ENCODE data around the gene GPR142.

Gene GPR142

GRCh38 chr17:74350486-74350885 lies 16.8 kb upstream of the GPR142 start (continued):
- TF ChIP-seq CSRNP3 (CRISPR knock-in tag; IDR thresholded peaks at IDR 0.05) (no peak), GLIS3 (CRISPR knock-in tag; IDR thresholded peaks at IDR 0.05) (no peak)

GRCh38 chr17:74351552-74352210 lies 15.6 kb upstream of the GPR142 start:
- TF ChIP-seq OSR1 (CRISPR knock-in tag; IDR thresholded peaks at IDR 0.05) (no peak), ZFP3 (CRISPR knock-in tag; IDR thresholded peaks at IDR 0.05) (no peak), POU6F1 (CRISPR knock-in tag; IDR thresholded peaks at IDR 0.05; ENCODE audit: borderline replicate concordance, low read depth) (no peak), ZFP30 (CRISPR knock-in tag; IDR thresholded peaks at IDR 0.05) (no peak), TCF4 (CRISPR knock-in tag; IDR thresholded peaks at IDR 0.05; ENCODE audit: borderline replicate concordance) (no peak), ZC3H10 (CRISPR knock-in tag; IDR thresholded peaks at IDR 0.05) (no peak), ARNTL (CRISPR knock-in tag; IDR thresholded peaks at IDR 0.05; ENCODE audit: borderline replicate concordance, low read depth) (no peak), CSRNP3 (CRISPR knock-in tag; IDR thresholded peaks at IDR 0.05) (no peak), ZNF70 (CRISPR knock-in tag; IDR thresholded peaks at IDR 0.05) (no peak), ISL1 (CRISPR knock-in tag; IDR thresholded peaks at IDR 0.05) (no peak)
- no peak; the same call in 2 of the 3 replicates for ATAC-seq

- no peak for TF ChIP-seq ZC3H10 (CRISPR knock-in tag; IDR thresholded peaks at IDR 0.05)
- no peak for TF ChIP-seq ARNTL (CRISPR knock-in tag; IDR thresholded peaks at IDR 0.05; ENCODE audit: borderline replicate concordance, low read depth)
- TF ChIP-seq ZNF70 (CRISPR knock-in tag; IDR thresholded peaks at IDR 0.05) = no peak
- no peak for TF ChIP-seq ISL1 (CRISPR knock-in tag; IDR thresholded peaks at IDR 0.05)
- no peak for TF ChIP-seq ZFP30 (CRISPR knock-in tag; IDR thresholded peaks at IDR 0.05)
- no peak for TF ChIP-seq ZNF8 (CRISPR knock-in tag; IDR thresholded peaks at IDR 0.05)
- TF ChIP-seq PATZ1 (CRISPR knock-in tag; IDR thresholded peaks at IDR 0.05; ENCODE audit: borderline replicate concordance) = no peak
- no peak for TF ChIP-seq BACH2 (CRISPR knock-in tag; IDR thresholded peaks at IDR 0.05; ENCODE audit: borderline replicate concordance)
- no peak for TF ChIP-seq CSRNP3 (CRISPR knock-in tag; IDR thresholded peaks at IDR 0.05)
- no peak for TF ChIP-seq PPARA (CRISPR knock-in tag; IDR thresholded peaks at IDR 0.05; ENCODE audit: borderline replicate concordance)
- TF ChIP-seq CREB5 (CRISPR knock-in tag; IDR thresholded peaks at IDR 0.05; ENCODE audit: low read depth) = no peak
- TF ChIP-seq POU6F1 (CRISPR knock-in tag; IDR thresholded peaks at IDR 0.05; ENCODE audit: borderline replicate concordance, low read depth) = no peak
- TF ChIP-seq SNAI2 (CRISPR knock-in tag; IDR thresholded peaks at IDR 0.05) = no peak
- TF ChIP-seq TCF4 (CRISPR knock-in tag; IDR thresholded peaks at IDR 0.05; ENCODE audit: borderline replicate concordance) = no peak
- ATAC-seq = no peak
These were observed 13.8 kb upstream of the GPR142 start for GRCh38 chr17:74353446-74354060.
